AG04450 (cell line): ENCODE data around the gene ATP1A3. TPM values are rescaled to one million over a fixed set of nuclear protein-coding genes. Genes with fewer than 3 reads are reported as not detected.

Experiments
- CTCF ChIA-PET: fragments of 300-600, 350-600 bp; formaldehyde crosslinking; extraction: SDS; loops from one replicate; lab custom pipeline; 2022; ENCODE audit warnings: antibody characterized with exemption, inconsistent platforms; lab: Charles Lee
- POLR2A ChIA-PET: fragments of 350-600 bp; formaldehyde crosslinking; extraction: SDS; loops from one replicate; lab custom pipeline; 2021; ENCODE audit warnings: antibody characterized with exemption, inconsistent platforms; lab: Yijun Ruan, JAX
- DNase-seq: peaks from one replicate; pipeline ENCODE4 v3.0.0-alpha.2; 2011; ENCODE audit warnings: low read depth, low spot score
- H3K27ac ChIP-seq: one replicate; pipeline ENCODE4 v1.5.1; 2012; ENCODE audit warnings: low read depth, low read length, control low read depth
- H3K27me3 ChIP-seq: one replicate; pipeline ENCODE4 v1.6.0; 2012; ENCODE audit warnings: low read length; ENCODE audit not compliant: control insufficient read depth, insufficient read depth
- H3K4me3 ChIP-seq: 2 replicates; pipeline ENCODE4 v1.5.1; 2011; ENCODE audit warnings: mild to moderate bottlenecking, low read depth, low read length, control low read depth
- H3K9me3 ChIP-seq: 2 replicates; pipeline ENCODE4 v1.5.1; 2012; ENCODE audit warnings: low read length; ENCODE audit not compliant: control insufficient read depth, insufficient read depth
- polyA plus RNA-seq: library from polyadenylated mRNA; depleted of rRNA; stranded (reverse); fragments of >200 nt; gene quantifications from 2 replicates; pipeline ENCODE4 v1.2.3, GENCODE V29; 2011
- TF ChIP-seq, protein P1 (sequence below): IDR thresholded peaks from 2 replicates; pipeline ENCODE4 v1.5.1; 2011; ENCODE audit warnings: low read depth, low read length, control low read depth, inconsistent platforms

Gene ATP1A3
- polyA plus RNA-seq, 1 experiment = not detected

GRCh38 chr19:41977916-41978315 is 16.1 kb downstream of the ATP1A3 start:
- Histone ChIP-seq H3K9me3 (no peaks in the 10 kb centered on the region), H3K27ac (no peak overlapping the region), H3K27me3 (peaks cover 3% of the 10 kb centered on the region), H3K4me3 (no peak overlapping the region)
- ChIA-PET POLR2A (no interaction called here), CTCF (no interaction called here)
- TF ChIP-seq, protein P1, sequence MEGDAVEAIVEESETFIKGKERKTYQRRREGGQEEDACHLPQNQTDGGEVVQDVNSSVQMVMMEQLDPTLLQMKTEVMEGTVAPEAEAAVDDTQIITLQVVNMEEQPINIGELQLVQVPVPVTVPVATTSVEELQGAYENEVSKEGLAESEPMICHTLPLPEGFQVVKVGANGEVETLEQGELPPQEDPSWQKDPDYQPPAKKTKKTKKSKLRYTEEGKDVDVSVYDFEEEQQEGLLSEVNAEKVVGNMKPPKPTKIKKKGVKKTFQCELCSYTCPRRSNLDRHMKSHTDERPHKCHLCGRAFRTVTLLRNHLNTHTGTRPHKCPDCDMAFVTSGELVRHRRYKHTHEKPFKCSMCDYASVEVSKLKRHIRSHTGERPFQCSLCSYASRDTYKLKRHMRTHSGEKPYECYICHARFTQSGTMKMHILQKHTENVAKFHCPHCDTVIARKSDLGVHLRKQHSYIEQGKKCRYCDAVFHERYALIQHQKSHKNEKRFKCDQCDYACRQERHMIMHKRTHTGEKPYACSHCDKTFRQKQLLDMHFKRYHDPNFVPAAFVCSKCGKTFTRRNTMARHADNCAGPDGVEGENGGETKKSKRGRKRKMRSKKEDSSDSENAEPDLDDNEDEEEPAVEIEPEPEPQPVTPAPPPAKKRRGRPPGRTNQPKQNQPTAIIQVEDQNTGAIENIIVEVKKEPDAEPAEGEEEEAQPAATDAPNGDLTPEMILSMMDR = no peak
- no peak for DNase-seq

GRCh38 chr19:41974652-41975051 is 19.4 kb downstream of the ATP1A3 start:
- ChIA-PET CTCF (interaction anchor here (0.7 kb wide), 1 partner anchor 20 kb away, joined by 3 read pairs; no protein-coding TSS in a partner anchor), POLR2A (interaction anchor here (0.7 kb wide), 1 partner anchor 55 kb away, joined by 3 read pairs; no protein-coding TSS in a partner anchor)
- no peak overlapping the region for H3K27ac ChIP-seq
- TF ChIP-seq, protein P1 = no peak
- H3K9me3 ChIP-seq = no peaks in the 10 kb centered on the region; the same call in 1 of the 2 replicates
- no peak for DNase-seq
- no peak overlapping the region for H3K4me3 ChIP-seq
- peaks cover 3% of the 10 kb centered on the region for H3K27me3 ChIP-seq

GRCh38 chr19:41971363-41971762 is 22.7 kb downstream of the ATP1A3 start:
- Histone ChIP-seq H3K27me3 (peaks cover 13% of the 10 kb centered on the region), H3K9me3 (no peaks in the 10 kb centered on the region; the same call in 1 of the 2 replicates), H3K27ac (no peak overlapping the region), H3K4me3 (no peak overlapping the region)
- no peak for DNase-seq
- POLR2A ChIA-PET = no interaction called here
- TF ChIP-seq, protein P1 = no peak
- CTCF ChIA-PET = no interaction called here

DNA sequence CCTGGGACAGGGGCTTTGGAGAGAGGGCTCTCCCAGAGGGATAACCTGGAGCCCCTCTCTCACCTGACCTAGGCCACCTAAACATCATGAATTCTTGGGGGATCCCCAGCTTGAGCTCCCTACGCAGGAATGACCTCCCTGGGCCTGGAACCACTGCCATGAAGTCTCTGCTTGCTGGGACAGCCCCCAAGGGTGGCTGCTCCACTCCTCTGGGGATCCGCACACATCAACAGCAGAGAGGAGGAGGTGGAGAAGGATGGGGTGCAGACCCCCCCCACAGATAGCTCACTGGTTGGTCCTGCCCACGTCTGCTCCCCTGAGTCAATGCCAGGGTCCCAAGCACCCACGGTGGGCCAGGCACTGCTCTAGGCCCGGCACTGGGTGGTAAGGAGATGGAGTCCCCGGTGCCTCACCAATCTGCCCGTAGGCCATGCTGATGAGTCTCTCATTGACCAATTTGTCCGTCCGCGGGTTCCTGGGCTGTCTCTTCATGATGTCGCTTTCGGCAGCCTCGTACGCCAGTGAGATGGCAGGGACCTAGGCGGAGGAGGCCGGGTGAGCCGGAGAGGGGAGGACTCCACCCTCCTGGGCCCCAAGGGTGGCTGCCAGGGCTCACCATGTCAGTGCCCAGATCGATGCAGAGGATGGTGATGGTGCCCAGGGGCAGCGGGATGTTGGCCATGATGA is 24.1 kb downstream of the ATP1A3 start:
- Histone ChIP-seq H3K27me3 (peaks cover 16% of the 10 kb centered on the region), H3K4me3 (no peak overlapping the region), H3K27ac (no peak overlapping the region), H3K9me3 (no peaks in the 10 kb centered on the region; the same call in 1 of the 2 replicates)
- TF ChIP-seq, protein P1 = no peak
- CTCF ChIA-PET = no interaction called here
- no peak for DNase-seq
- POLR2A ChIA-PET = no interaction called here
